ENCODE results near the gene ATG101. TPM values are rescaled to one million over a fixed set of nuclear protein-coding genes. Genes with fewer than 3 reads are reported as not detected.
A peak's percentile ranks its signal among the peaks of the same experiment; 100 is the strongest.

The ATG101 gene
- total RNA-seq, 2 experiments from 2014 or later, result 38.0 to 53.9 TPM

GRCh38 chr12:52089491-52089890 lies 19.7 kb downstream of the ATG101 start:
- H3K4me3 ChIP-seq (ENCODE audit: low read depth, low read length, poor library complexity, severe bottlenecking), result no peak overlapping the region
- H3K27ac ChIP-seq (ENCODE audit: low read depth, low read length, poor library complexity, severe bottlenecking), result peak overlapping the region; percentile 71
- ChIA-PET POLR2A (interaction anchor here (0.6 to 2.4 kb wide), 2 partner anchors 31 to 65 kb away, joined by 4 to 13 read pairs; no protein-coding TSS in a partner anchor), CTCF (ENCODE audit: unreplicated experiment) (interaction anchor here (1.0 to 1.1 kb wide), 2 partner anchors 29 to 31 kb away, joined by 3 read pairs; no protein-coding TSS in a partner anchor)
- no peak for TF ChIP-seq EZH2phosphoT487 (IDR thresholded peaks at IDR 0.05; ENCODE audit: borderline replicate concordance, low read depth, low read length)
- no peak for TF ChIP-seq CTCF (conservative IDR thresholded peaks at IDR 0.05; ENCODE audit: low read length)
- H2AFZ ChIP-seq (ENCODE audit: low read length), result no peak overlapping the region
- H3K9me3 ChIP-seq (ENCODE audit: low read length), result no peaks in the 10 kb centered on the region
- peaks cover 52% of the 10 kb centered on the region for H3K4me1 ChIP-seq (ENCODE audit: insufficient read depth, low read length, poor library complexity, severe bottlenecking)
- no peak for DNase-seq (ENCODE audit: low spot score)
- intact Hi-C loops (cut with micrococcal nuclease; ENCODE audit: unreplicated experiment), result no loop called here
- no peaks in the 10 kb centered on the region for H3K79me2 ChIP-seq (ENCODE audit: insufficient read depth, low read depth, low read length)
- H3K9me2 ChIP-seq (ENCODE audit: insufficient read depth, low read length), result no peaks in the 10 kb centered on the region
- no peaks in the 10 kb centered on the region for H4K20me1 ChIP-seq (ENCODE audit: insufficient read depth, low read length)
- peak overlapping the region; percentile 15; the same call in 1 of the 2 replicates for H3K4me2 ChIP-seq (ENCODE audit: low read length)
- 0 out of 2 replicates have a peak, but pooled peaks cover 2% of the 10 kb centered on the region for H3K36me3 ChIP-seq (ENCODE audit: insufficient read depth, low read length)
- no TSS peak for BruUV-seq (replicated peaks)

- no TSS peak for BruUV-seq (replicated peaks)
- POLR2A ChIA-PET, result interaction anchor here (1.0 kb wide), 1 partner anchor 9 kb away, joined by 4 read pairs; no protein-coding TSS in a partner anchor
- Histone ChIP-seq H3K4me2 (ENCODE audit: low read length) (peak overlapping the region; percentile 16; the same call in 1 of the 2 replicates), H3K79me2 (ENCODE audit: insufficient read depth, low read depth, low read length) (no peaks in the 10 kb centered on the region), H3K27ac (ENCODE audit: low read depth, low read length, poor library complexity, severe bottlenecking) (peak overlapping the region; percentile 3), H3K9me3 (ENCODE audit: low read length) (no peaks in the 10 kb centered on the region), H4K20me1 (ENCODE audit: insufficient read depth, low read length) (no peaks in the 10 kb centered on the region), H3K9me2 (ENCODE audit: insufficient read depth, low read length) (no peaks in the 10 kb centered on the region), H3K4me3 (ENCODE audit: low read depth, low read length, poor library complexity, severe bottlenecking) (no peak overlapping the region), H2AFZ (ENCODE audit: low read length) (no peak overlapping the region), H3K36me3 (ENCODE audit: insufficient read depth, low read length) (0 out of 2 replicates have a peak, but pooled peaks cover 4% of the 10 kb centered on the region), H3K4me1 (ENCODE audit: insufficient read depth, low read length, poor library complexity, severe bottlenecking) (peaks cover 44% of the 10 kb centered on the region)
- CTCF ChIA-PET (ENCODE audit: unreplicated experiment), result no interaction called here
- intact Hi-C loops (cut with micrococcal nuclease; ENCODE audit: unreplicated experiment), result no loop called here
- TF ChIP-seq EZH2phosphoT487 (IDR thresholded peaks at IDR 0.05; ENCODE audit: borderline replicate concordance, low read depth, low read length) (no peak), CTCF (conservative IDR thresholded peaks at IDR 0.05; ENCODE audit: low read length) (no peak)
- DNase-seq (ENCODE audit: low spot score), result peak; percentile 53
These were observed 20.5 kb downstream of the ATG101 start for GRCh38 chr12:52090291-52090690.

- H3K9me3 ChIP-seq (ENCODE audit: low read length), result no peaks in the 10 kb centered on the region
- POLR2A ChIA-PET, result interaction anchor here (1.0 kb wide), 2 partner anchors 9 to 27 kb away, joined by 3 to 4 read pairs; no protein-coding TSS in a partner anchor
- no peak overlapping the region for H3K4me3 ChIP-seq (ENCODE audit: low read depth, low read length, poor library complexity, severe bottlenecking)
- no peak overlapping the region for H3K4me2 ChIP-seq (ENCODE audit: low read length)
- no peaks in the 10 kb centered on the region for H3K79me2 ChIP-seq (ENCODE audit: insufficient read depth, low read depth, low read length)
- no peak for TF ChIP-seq CTCF (conservative IDR thresholded peaks at IDR 0.05; ENCODE audit: low read length)
- no peak for TF ChIP-seq EZH2phosphoT487 (IDR thresholded peaks at IDR 0.05; ENCODE audit: borderline replicate concordance, low read depth, low read length)
- intact Hi-C loops (cut with micrococcal nuclease; ENCODE audit: unreplicated experiment), result no loop called here
- H4K20me1 ChIP-seq (ENCODE audit: insufficient read depth, low read length), result no peaks in the 10 kb centered on the region
- H2AFZ ChIP-seq (ENCODE audit: low read length), result no peak overlapping the region
- no TSS peak for BruUV-seq (replicated peaks)
- H3K27ac ChIP-seq (ENCODE audit: low read depth, low read length, poor library complexity, severe bottlenecking), result no peak overlapping the region
- CTCF ChIA-PET (ENCODE audit: unreplicated experiment), result no interaction called here
- no peak for DNase-seq (ENCODE audit: low spot score)
- 0 out of 2 replicates have a peak, but pooled peaks cover 4% of the 10 kb centered on the region for H3K36me3 ChIP-seq (ENCODE audit: insufficient read depth, low read length)
- H3K4me1 ChIP-seq (ENCODE audit: insufficient read depth, low read length, poor library complexity, severe bottlenecking), result peaks cover 44% of the 10 kb centered on the region
- no peaks in the 10 kb centered on the region for H3K9me2 ChIP-seq (ENCODE audit: insufficient read depth, low read length)
These were observed 21.3 kb downstream of the ATG101 start for GRCh38 chr12:52091061-52091460.

Data from OCI-LY7 (cell line).